WTC11 (cell line): ENCODE measurements around the gene MUC12.

Source experiments
- AFF4 ChIP-seq: sonication (generic); formaldehyde crosslinking; IDR thresholded peaks from 2 replicates; pipeline ENCODE4 v1.8.1; 2023; ENCODE audit warnings: mild to moderate bottlenecking, missing genetic modification reagents, borderline replicate concordance
- ATF2 ChIP-seq: sonication (generic); formaldehyde crosslinking; IDR thresholded peaks from 2 replicates; pipeline ENCODE4 v1.8.1; 2022; ENCODE audit warnings: low read depth, missing genetic modification reagents, borderline replicate concordance
- ATF3 ChIP-seq: sonication (generic); formaldehyde crosslinking; conservative IDR thresholded peaks from 2 replicates; pipeline ENCODE4 v1.8.1; 2022; ENCODE audit warnings: mild to moderate bottlenecking, missing genetic modification reagents
- CTCF ChIP-seq: fragments of 200-600 bp; IDR thresholded peaks from 2 replicates; pipeline ENCODE4 v1.8.0; 2022; ENCODE audit warnings: antibody characterized with exemption
- ELF4 ChIP-seq: sonication (generic); formaldehyde crosslinking; IDR thresholded peaks from 2 replicates; pipeline ENCODE4 v1.8.1; 2022; ENCODE audit warnings: low read depth, mild to moderate bottlenecking, moderate library complexity, missing genetic modification reagents
- GRHL2 ChIP-seq: fragments of 250-450 bp; sonication (Bioruptor Pico); IDR thresholded peaks from 2 replicates; pipeline ENCODE4 v1.8.0; 2022; ENCODE audit warnings: mild to moderate bottlenecking, moderate library complexity; ENCODE audit not compliant: insufficient replicate concordance, severe bottlenecking
- JUN ChIP-seq: sonication (generic); formaldehyde crosslinking; IDR thresholded peaks from 2 replicates; pipeline ENCODE4 v1.8.0; 2023; ENCODE audit warnings: mild to moderate bottlenecking, missing genetic modification reagents
- KAT7 ChIP-seq: sonication (generic); formaldehyde crosslinking; IDR thresholded peaks from 2 replicates; pipeline ENCODE4 v1.8.1; 2023; ENCODE audit warnings: missing genetic modification reagents, mild to moderate bottlenecking, borderline replicate concordance
- MAX ChIP-seq: sonication (generic); formaldehyde crosslinking; IDR thresholded peaks from 2 replicates; pipeline ENCODE4 v1.8.0; 2022; ENCODE audit warnings: mild to moderate bottlenecking, missing genetic modification reagents
- NR3C1 ChIP-seq: sonication (generic); formaldehyde crosslinking; conservative IDR thresholded peaks from 2 replicates; pipeline ENCODE4 v1.8.1; 2023; ENCODE audit warnings: low read depth, mild to moderate bottlenecking, missing genetic modification reagents
- TEAD4 ChIP-seq: sonication (generic); formaldehyde crosslinking; IDR thresholded peaks from 2 replicates; pipeline ENCODE4 v1.8.0; 2022; ENCODE audit warnings: mild to moderate bottlenecking, missing genetic modification reagents
- ZNF121 ChIP-seq: sonication (generic); formaldehyde crosslinking; IDR thresholded peaks from 2 replicates; pipeline ENCODE4 v1.8.0; 2023; ENCODE audit warnings: missing genetic modification reagents
- ZNF423 ChIP-seq: fragments of 250-450 bp; sonication (Bioruptor Pico); IDR thresholded peaks from 2 replicates; pipeline ENCODE4 v2.1.2; 2022; ENCODE audit warnings: mild to moderate bottlenecking, moderate library complexity
- ZNF532 ChIP-seq: fragments of 250-450 bp; sonication (Bioruptor Pico); IDR thresholded peaks from 2 replicates; pipeline ENCODE4 v1.9.0; 2021; ENCODE audit warnings: mild to moderate bottlenecking, borderline replicate concordance

- no peak for TF ChIP-seq TEAD4 (CRISPR knock-in tag)
- no peak for TF ChIP-seq ATF3 (CRISPR knock-in tag)
- no peak for TF ChIP-seq CTCF
- TF ChIP-seq ZNF121 (CRISPR knock-in tag), result no peak
- no peak for TF ChIP-seq ELF4 (CRISPR knock-in tag)
- TF ChIP-seq ZNF532 (CRISPR knock-in tag), result no peak
- TF ChIP-seq JUN (CRISPR knock-in tag), result no peak
- no peak for TF ChIP-seq ZNF423
- no peak for TF ChIP-seq NR3C1 (CRISPR knock-in tag)
- no peak for TF ChIP-seq GRHL2 (CRISPR knock-in tag)
- TF ChIP-seq ATF2, result no peak
- no peak for TF ChIP-seq AFF4 (CRISPR knock-in tag)
- no peak for TF ChIP-seq MAX (CRISPR knock-in tag)
- no peak for TF ChIP-seq KAT7 (CRISPR knock-in tag)
Measured at GRCh38 chr7:101009629-101010028, 40.3 kb downstream of the MUC12 start.
